HuH-7.5 (cell line): ENCODE data around the gene PRR23E.

Experiments used
- DNase-seq: peaks from one replicate; pipeline ENCODE4 v3.0.0; 2011; ENCODE audit warnings: low spot score

Gene PRR23E

DNA sequence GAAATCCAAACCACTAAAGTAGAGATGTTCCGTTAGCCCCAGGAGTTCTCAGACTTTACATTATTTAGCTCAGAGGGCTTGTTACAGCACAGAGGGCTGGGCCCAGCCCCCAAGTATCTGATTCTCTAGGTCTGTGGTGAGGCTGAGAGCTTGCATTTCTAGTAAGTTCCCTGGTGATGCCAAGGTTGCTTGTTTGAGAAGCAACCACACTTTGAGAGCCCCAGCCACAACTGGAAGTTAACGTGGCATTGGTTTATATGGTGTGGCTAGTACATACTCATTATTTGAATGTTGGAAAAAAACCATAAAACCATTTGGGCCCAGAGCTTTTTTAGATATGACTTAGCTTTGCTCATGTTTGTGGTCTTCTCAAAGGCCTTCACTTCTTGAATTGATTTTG is 35.9 kb downstream of the PRR23E start:
- DNase-seq = no peak

DNA sequence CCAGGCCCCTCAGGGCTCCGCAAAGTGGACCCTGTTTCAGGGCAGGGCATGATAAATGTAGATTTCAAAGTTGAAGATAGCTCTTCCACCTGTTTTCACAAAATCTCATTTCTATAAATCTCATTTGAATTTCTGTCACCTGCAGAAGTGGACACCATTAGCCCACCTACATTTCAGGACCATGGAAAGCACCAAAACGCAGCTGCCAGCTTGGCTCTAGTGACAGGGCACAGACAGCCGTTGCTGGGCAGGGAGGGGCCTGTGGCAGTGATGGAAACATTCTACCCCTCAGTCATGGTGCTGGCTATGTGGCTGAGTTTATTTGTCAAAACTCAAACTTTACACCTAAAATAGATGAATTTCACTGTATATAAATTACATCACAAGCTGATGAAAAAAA is 40.4 kb downstream of the PRR23E start:
- no peak for DNase-seq

DNA sequence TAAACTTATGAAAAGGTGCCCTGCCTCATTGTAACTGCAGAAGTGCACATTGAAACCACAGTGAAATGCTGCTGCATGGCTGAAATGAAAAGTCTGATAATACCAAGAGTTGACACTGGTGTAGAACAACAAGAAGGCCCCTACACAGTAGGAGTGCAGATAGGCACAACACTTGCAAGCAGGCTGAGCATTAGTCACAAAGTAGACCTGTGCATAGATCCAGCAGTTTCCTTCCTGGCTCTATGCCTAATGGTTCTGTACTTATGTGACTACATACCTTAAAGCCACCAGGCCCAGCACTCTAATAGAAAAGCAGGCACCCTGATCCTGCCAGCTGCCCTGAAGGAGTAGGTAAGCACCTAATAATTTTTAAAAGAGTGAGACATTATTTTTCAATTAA is 41.8 kb downstream of the PRR23E start:
- no peak for DNase-seq

DNA sequence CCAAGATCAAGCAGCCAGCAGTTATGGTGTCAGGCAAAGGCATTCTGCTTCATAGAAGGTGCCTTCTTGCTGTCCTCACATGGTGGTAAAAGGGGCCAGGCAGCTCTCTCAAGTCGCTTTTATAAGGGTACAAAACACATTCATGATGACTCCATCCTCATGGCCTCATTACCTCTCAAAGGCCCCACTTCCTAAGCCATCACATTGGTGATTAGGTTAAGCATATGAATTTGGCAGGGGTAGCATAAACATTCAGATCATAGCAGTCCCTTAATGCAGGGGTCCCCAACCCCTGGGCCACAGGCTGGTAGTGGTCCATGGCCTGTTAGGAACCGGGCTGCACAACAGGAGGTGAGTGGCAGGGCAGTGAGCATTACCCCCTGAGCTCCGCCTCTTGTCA is 42.8 kb downstream of the PRR23E start:
- no peak for DNase-seq

DNA sequence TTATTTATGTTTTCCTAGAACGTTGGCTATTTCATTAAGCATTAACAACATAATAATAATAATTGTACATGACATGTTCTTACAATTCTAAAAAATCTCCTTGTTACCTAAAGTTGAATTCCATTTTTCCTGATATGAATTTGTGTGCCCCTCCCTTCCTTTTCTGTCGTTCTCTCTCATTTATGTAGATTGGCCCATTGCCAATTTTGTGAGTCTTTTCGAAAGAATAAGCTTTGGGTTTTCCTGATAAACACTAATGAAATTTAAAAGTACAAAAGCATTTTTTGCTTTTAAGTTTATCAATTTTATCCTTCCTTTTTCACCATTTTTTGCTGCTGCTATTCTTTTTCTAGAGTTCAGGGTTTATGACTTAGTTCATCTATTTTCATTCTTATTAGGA is 44.9 kb downstream of the PRR23E start:
- DNase-seq = no peak

DNA sequence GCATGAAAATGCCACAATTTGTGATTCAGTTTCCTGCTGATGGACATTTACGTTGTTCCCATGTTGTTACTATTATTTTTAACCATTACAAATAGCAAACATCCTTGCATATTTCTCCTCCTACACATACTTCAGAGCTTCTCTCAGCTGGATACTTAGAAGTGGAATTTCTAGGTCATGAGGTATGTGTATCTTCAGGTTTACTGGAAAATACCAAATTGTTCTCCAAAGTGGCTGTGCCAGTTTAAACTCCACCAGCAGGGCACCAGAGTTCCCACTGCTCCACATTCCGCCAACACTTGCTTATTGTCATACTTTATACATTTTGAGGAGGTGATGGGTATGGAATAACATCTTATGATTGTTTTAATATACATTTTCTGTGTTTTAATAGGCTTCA is 45.7 kb downstream of the PRR23E start:
- DNase-seq = no peak

DNA sequence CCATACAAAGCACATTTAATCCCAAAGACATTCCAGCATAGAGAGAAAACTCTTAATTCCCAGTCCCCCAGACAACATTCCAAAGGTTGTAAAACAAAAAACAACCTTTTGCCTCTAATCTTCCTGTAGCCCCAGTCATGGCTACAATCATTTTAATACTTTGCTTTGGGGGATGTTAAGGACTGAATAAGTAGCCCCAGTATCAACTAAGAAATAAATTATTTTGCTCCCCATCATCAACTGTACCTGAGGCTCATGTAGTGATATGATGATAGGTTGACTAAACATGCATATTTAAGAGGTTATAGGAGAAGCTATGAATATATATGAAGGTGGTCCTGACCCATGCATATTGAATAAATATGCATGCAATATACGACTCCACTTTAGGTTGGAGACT is 54.4 kb downstream of the PRR23E start:
- DNase-seq = no peak
